OCI-LY1 (cell line): Measurements from ENCODE around the gene EPHB2.

Source experiments
- H2AFZ ChIP-seq: fragments of 200-600 bp; sonication (generic), shearing (Covaris generic); 2 replicates; pipeline ENCODE4 v1.6.0; 2014; ENCODE audit warnings: antibody characterized with exemption, mild to moderate bottlenecking, low read length
- H3F3A ChIP-seq: fragments of 200-600 bp; sonication (generic), shearing (Covaris generic); 2 replicates; pipeline ENCODE4 v1.6.0; 2014; ENCODE audit warnings: mild to moderate bottlenecking, antibody characterized with exemption, low read length, moderate library complexity; ENCODE audit not compliant: insufficient read depth
- H3K27ac ChIP-seq: fragments of 200-600 bp; sonication (generic); 2 replicates; pipeline ENCODE4 v1.5.1; 2014; ENCODE audit warnings: low read length, mixed run types, mild to moderate bottlenecking, low read depth; ENCODE audit not compliant: poor library complexity, severe bottlenecking
- H3K27me3 ChIP-seq: fragments of 200-600 bp; sonication (generic); 2 replicates; pipeline ENCODE4 v1.6.0; 2014; ENCODE audit warnings: antibody characterized with exemption, mild to moderate bottlenecking, low read length, moderate library complexity; ENCODE audit not compliant: insufficient read depth
- H3K36me3 ChIP-seq: fragments of 200-600 bp; sonication (generic); 2 replicates; pipeline ENCODE4 v1.6.1; 2014; ENCODE audit warnings: mild to moderate bottlenecking, antibody characterized with exemption, low read length, moderate library complexity, mixed read lengths; ENCODE audit not compliant: insufficient read depth
- H3K4me1 ChIP-seq: fragments of 200-600 bp; sonication (generic); 2 replicates; pipeline ENCODE4 v1.5.1; 2014; ENCODE audit warnings: mild to moderate bottlenecking, low read length, moderate library complexity; ENCODE audit not compliant: insufficient read depth, severe bottlenecking
- H3K4me2 ChIP-seq: fragments of 200-600 bp; sonication (generic), shearing (Covaris generic); 2 replicates; pipeline ENCODE4 v1.6.1; 2014; ENCODE audit warnings: low read length
- H3K4me3 ChIP-seq: fragments of 200-600 bp; sonication (generic); 2 replicates; pipeline ENCODE4 v1.5.1; 2014; ENCODE audit warnings: low read length, low read depth, mild to moderate bottlenecking, mixed read lengths; ENCODE audit not compliant: poor library complexity, severe bottlenecking
- H3K79me2 ChIP-seq: fragments of 200-600 bp; shearing (Covaris generic); 2 replicates; pipeline ENCODE4 v1.6.1; 2016; ENCODE audit warnings: mixed run types, low read length, mixed read lengths; ENCODE audit not compliant: insufficient read depth
- H3K9ac ChIP-seq: fragments of 200-600 bp; sonication (generic), shearing (Covaris generic); 2 replicates; pipeline ENCODE4 v1.6.1; 2014; ENCODE audit warnings: mild to moderate bottlenecking, low read length, mixed read lengths
- H3K9me2 ChIP-seq: fragments of 200-600 bp; sonication (generic), shearing (Covaris generic); 2 replicates; pipeline ENCODE4 v1.6.1; 2014; ENCODE audit warnings: low read depth, mild to moderate bottlenecking, low read length, mixed read lengths
- H3K9me3 ChIP-seq: fragments of 200-600 bp; shearing (Covaris generic); 2 replicates; pipeline ENCODE4 v1.6.1; 2014; ENCODE audit warnings: low read length, mixed read lengths
- H4K20me1 ChIP-seq: fragments of 200-600 bp; sonication (generic), shearing (Covaris generic); 2 replicates; pipeline ENCODE4 v1.6.0; 2016; ENCODE audit warnings: mild to moderate bottlenecking, low read length; ENCODE audit not compliant: insufficient read depth
- CTCF ChIP-seq: fragments of 200-600 bp; sonication (generic), shearing (Covaris generic); IDR thresholded peaks from 2 replicates; pipeline ENCODE4 v1.5.1; 2017; ENCODE audit warnings: mild to moderate bottlenecking, antibody characterized with exemption, low read length, moderate library complexity, mixed read lengths
- EZH2 ChIP-seq: fragments of 200-600 bp; sonication (generic), shearing (Covaris generic); IDR thresholded peaks from 2 replicates; pipeline ENCODE4 v1.8.0; 2017; ENCODE audit warnings: borderline replicate concordance, mixed run types, mild to moderate bottlenecking, antibody characterized with exemption, low read length, moderate library complexity, mixed read lengths

EPHB2 gene

DNA sequence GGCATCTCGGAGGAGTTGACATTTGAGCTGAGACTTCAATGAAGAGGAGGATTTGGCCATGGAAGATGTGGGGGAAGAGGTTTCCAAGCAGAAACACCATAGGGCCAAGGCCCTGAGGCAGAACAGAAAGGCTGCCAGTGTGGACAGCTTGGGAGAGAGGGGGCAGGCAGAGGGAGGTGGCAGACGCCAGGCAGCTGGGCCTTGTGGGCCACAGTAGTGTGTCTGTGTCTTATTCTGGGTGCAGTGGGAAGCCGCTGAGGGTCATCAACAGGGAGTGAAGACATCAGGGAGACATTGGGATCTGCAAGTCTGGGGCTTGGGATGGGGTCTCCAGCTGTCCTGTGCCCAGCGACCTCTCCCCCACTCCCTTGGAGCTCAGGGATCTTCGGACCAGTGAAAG lies 165.2 kb downstream of the EPHB2 start:
- Histone ChIP-seq H3K36me3 (no peaks in the 10 kb centered on the region), H3K4me2 (no peak overlapping the region), H3K9me3 (no peaks in the 10 kb centered on the region), H3K4me3 (no peak overlapping the region), H3F3A (no peaks in the 10 kb centered on the region), H3K27ac (no peak overlapping the region), H3K9ac (no peak overlapping the region), H3K27me3 (no peaks in the 10 kb centered on the region), H3K4me1 (no peaks in the 10 kb centered on the region), H3K9me2 (no peaks in the 10 kb centered on the region), H2AFZ (no peak overlapping the region), H3K79me2 (no peaks in the 10 kb centered on the region), H4K20me1 (no peaks in the 10 kb centered on the region)
- no peak for TF ChIP-seq CTCF
- no peak for TF ChIP-seq EZH2

- no peaks in the 10 kb centered on the region for H3K79me2 ChIP-seq
- H3K4me3 ChIP-seq, result no peak overlapping the region
- no peak for TF ChIP-seq EZH2
- H4K20me1 ChIP-seq, result no peaks in the 10 kb centered on the region
- no peak overlapping the region for H3K27ac ChIP-seq
- no peak overlapping the region for H3K9ac ChIP-seq
- H3K9me3 ChIP-seq, result no peaks in the 10 kb centered on the region
- H3K4me1 ChIP-seq, result no peaks in the 10 kb centered on the region
- H3K4me2 ChIP-seq, result no peak overlapping the region
- H3K27me3 ChIP-seq, result no peaks in the 10 kb centered on the region
- no peaks in the 10 kb centered on the region for H3K9me2 ChIP-seq
- no peaks in the 10 kb centered on the region for H3K36me3 ChIP-seq
- no peaks in the 10 kb centered on the region for H3F3A ChIP-seq
- no peak overlapping the region for H2AFZ ChIP-seq
Observed at GRCh38 chr1:22876359-22877111, 165.9 kb downstream of the EPHB2 start.

DNA sequence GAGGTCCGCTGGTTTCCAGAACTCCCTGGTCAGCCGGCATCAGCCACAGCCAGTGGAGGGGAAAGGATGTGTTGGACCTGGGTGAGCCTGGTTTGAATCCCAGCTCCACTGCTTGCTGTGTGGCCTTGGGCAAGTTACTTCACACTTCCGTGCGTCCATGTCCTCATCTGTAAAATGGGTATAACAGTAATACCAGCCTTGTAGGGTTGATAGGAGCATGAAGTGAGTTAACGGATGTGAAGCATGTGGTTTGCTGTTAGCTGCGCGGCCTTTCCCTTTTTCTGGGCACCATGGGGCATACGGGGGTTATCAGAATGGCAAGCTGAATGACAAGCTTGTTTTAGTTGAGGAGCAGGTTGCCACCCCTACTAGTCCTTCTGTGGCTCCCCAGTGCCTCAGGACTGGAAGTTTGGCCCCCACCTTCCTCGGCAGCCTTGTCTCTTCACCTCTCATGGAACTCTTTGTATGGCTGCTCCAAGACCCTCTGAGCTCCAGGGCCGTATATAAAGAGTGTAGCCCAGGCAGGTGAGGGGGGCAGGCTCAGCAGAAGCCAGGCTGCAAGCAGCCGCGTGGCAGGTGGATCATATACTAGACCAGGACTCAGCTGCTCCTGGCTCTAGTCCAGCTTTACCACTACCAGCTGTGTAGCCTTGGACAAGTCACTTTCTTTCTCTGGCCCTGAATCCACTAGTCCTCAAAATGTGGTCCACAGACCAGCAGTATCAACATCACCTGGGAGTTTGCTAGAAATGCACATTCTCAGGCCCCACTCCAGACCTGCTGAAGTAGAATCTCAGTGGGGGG lies 166.7 kb downstream of the EPHB2 start:
- Histone ChIP-seq H3K36me3 (no peaks in the 10 kb centered on the region), H3K27me3 (no peaks in the 10 kb centered on the region; the same call in 1 of the 2 replicates), H3K79me2 (no peaks in the 10 kb centered on the region), H3F3A (no peaks in the 10 kb centered on the region), H3K4me2 (no peak overlapping the region), H2AFZ (no peak overlapping the region), H4K20me1 (no peaks in the 10 kb centered on the region), H3K4me3 (no peak overlapping the region), H3K9ac (no peak overlapping the region), H3K27ac (no peak overlapping the region), H3K4me1 (no peaks in the 10 kb centered on the region), H3K9me2 (no peaks in the 10 kb centered on the region), H3K9me3 (no peaks in the 10 kb centered on the region)
- no peak for TF ChIP-seq EZH2
- TF ChIP-seq CTCF, result no peak
